ENCODE data around the gene FAM151A. TPM values are rescaled to one million over a fixed set of nuclear protein-coding genes. Genes with fewer than 3 reads are reported as not detected.

The FAM151A gene
- total RNA-seq, 1 donor from 2014 or later: 0.80 TPM

- Histone ChIP-seq H3K36me3 (no peaks in the 10 kb centered on the region), H3K9me3 (replicated peaks) (no peaks in the 10 kb centered on the region), H3K27me3 (ENCODE audit: low read depth) (no peaks in the 10 kb centered on the region), H3K4me1 (peaks cover 10% of the 10 kb centered on the region), H3K4me3 (no peak overlapping the region), H3K27ac (replicated peaks) (no peak overlapping the region)
- DNase-seq: no peak
- intact Hi-C loops (cut with micrococcal nuclease): no loop called here
- TF ChIP-seq CTCF (IDR thresholded peaks at IDR 0.05; ENCODE audit: borderline replicate concordance): no peak
Observed at GRCh38 chr1:54652168-54652567, 28.8 kb upstream of the FAM151A start.

GRCh38 chr1:54651608-54652007 lies 28.3 kb upstream of the FAM151A start:
- intact Hi-C loops (cut with micrococcal nuclease): no loop called here
- H3K27me3 ChIP-seq (ENCODE audit: low read depth): no peaks in the 10 kb centered on the region
- DNase-seq: no peak
- peaks cover 13% of the 10 kb centered on the region for H3K4me1 ChIP-seq
- H3K36me3 ChIP-seq: no peaks in the 10 kb centered on the region
- no peak overlapping the region for H3K4me3 ChIP-seq
- H3K9me3 ChIP-seq (replicated peaks): no peaks in the 10 kb centered on the region
- no peak for TF ChIP-seq CTCF (IDR thresholded peaks at IDR 0.05; ENCODE audit: borderline replicate concordance)
- H3K27ac ChIP-seq (replicated peaks): no peak overlapping the region

- no peak for TF ChIP-seq CTCF (IDR thresholded peaks at IDR 0.05; ENCODE audit: borderline replicate concordance)
- H3K9me3 ChIP-seq (replicated peaks): no peaks in the 10 kb centered on the region
- no peaks in the 10 kb centered on the region for H3K27me3 ChIP-seq (ENCODE audit: low read depth)
- no peak overlapping the region for H3K27ac ChIP-seq (replicated peaks)
- H3K4me1 ChIP-seq: peaks cover 19% of the 10 kb centered on the region
- no peak for DNase-seq
- H3K4me3 ChIP-seq: no peak overlapping the region
- intact Hi-C loops (cut with micrococcal nuclease): no loop called here
- H3K36me3 ChIP-seq: no peaks in the 10 kb centered on the region
Observed at GRCh38 chr1:54650417-54650816, 27.1 kb upstream of the FAM151A start.

GRCh38 chr1:54649921-54650320 lies 26.6 kb upstream of the FAM151A start:
- no peaks in the 10 kb centered on the region for H3K9me3 ChIP-seq (replicated peaks)
- no peak overlapping the region for H3K4me3 ChIP-seq
- H3K36me3 ChIP-seq: no peaks in the 10 kb centered on the region
- H3K27ac ChIP-seq (replicated peaks): no peak overlapping the region
- intact Hi-C loops (cut with micrococcal nuclease): no loop called here
- H3K4me1 ChIP-seq: peaks cover 19% of the 10 kb centered on the region
- no peak for DNase-seq
- TF ChIP-seq CTCF (IDR thresholded peaks at IDR 0.05; ENCODE audit: borderline replicate concordance): no peak
- H3K27me3 ChIP-seq (ENCODE audit: low read depth): no peaks in the 10 kb centered on the region

- no peak for DNase-seq
- H3K36me3 ChIP-seq: no peaks in the 10 kb centered on the region
- no peak overlapping the region for H3K4me3 ChIP-seq
- H3K27ac ChIP-seq (replicated peaks): peak overlapping the region; percentile 5
- peaks cover 19% of the 10 kb centered on the region for H3K4me1 ChIP-seq
- TF ChIP-seq CTCF (IDR thresholded peaks at IDR 0.05; ENCODE audit: borderline replicate concordance): no peak
- peaks cover 5% of the 10 kb centered on the region for H3K9me3 ChIP-seq (replicated peaks)
- intact Hi-C loops (cut with micrococcal nuclease): no loop called here
- H3K27me3 ChIP-seq (ENCODE audit: low read depth): no peaks in the 10 kb centered on the region
Observed at GRCh38 chr1:54649130-54649898, 26.0 kb upstream of the FAM151A start.
